Gastroesophageal sphincter (tissue), 4 donors: ENCODE measurements around the gene RAB13. TPM values are rescaled to one million over a fixed set of nuclear protein-coding genes. Genes with fewer than 3 reads are reported as not detected.

Experiments used
- ATAC-seq: fragments of 150-250 bp; one replicate; pipeline ENCODE4 v1.9.1; 2016; ENCODE audit warnings: mild to moderate bottlenecking, moderate library complexity
- H3K27ac ChIP-seq, 4 donors: fragments of 200-600 bp; sonication (generic) in 3 of 4; 1 replicate in 3 of 4; 2 replicates in 1 of 4; pipeline ENCODE4 v1.5.1; 2016 to 2019
- H3K27me3 ChIP-seq: fragments of 200-600 bp; sonication (generic); one replicate; pipeline ENCODE4 v1.5.1; 2019
- H3K36me3 ChIP-seq, 2 donors: fragments of 200-600 bp; sonication (generic); one replicate each; pipeline ENCODE4 v1.5.1; 2019; ENCODE audit warnings: control low read depth in 1 of 2
- H3K4me1 ChIP-seq, 3 donors: fragments of 200-600 bp; sonication (generic); 1 replicate in 2 of 3; 2 replicates in 1 of 3; pipeline ENCODE4 v1.5.1; 2016 to 2019; ENCODE audit warnings: control low read depth in 2 of 3
- H3K4me3 ChIP-seq, 2 donors: fragments of 200-600 bp; sonication (generic); one replicate each; pipeline ENCODE4 v1.5.1; 2019; ENCODE audit warnings: mild to moderate bottlenecking in 1 of 2, moderate library complexity in 1 of 2
- H3K9me3 ChIP-seq, 3 donors: fragments of 200-600 bp; sonication (generic); one replicate each; pipeline ENCODE4 v1.5.1; 2017 to 2019; ENCODE audit warnings: control low read depth in 2 of 3
- EP300 ChIP-seq: sonication (generic); formaldehyde crosslinking; IDR thresholded peaks from one replicate; pipeline ENCODE4 v1.6.1; 2017; ENCODE audit warnings: antibody characterized with exemption, mild to moderate bottlenecking
- POLR2A ChIP-seq, 2 donors: fragments of 450-650 bp; IDR thresholded peaks; one replicate each; pipeline ENCODE4 v1.6.1; 2017; ENCODE audit warnings: antibody characterized with exemption in 2 of 2, mild to moderate bottlenecking in 2 of 2, moderate library complexity in 1 of 2
- POLR2AphosphoS5 ChIP-seq: sonication (generic); formaldehyde crosslinking; IDR thresholded peaks from one replicate; pipeline ENCODE4 v1.6.1; 2017; ENCODE audit warnings: antibody characterized with exemption
- WGBS, 2 donors: methylation state at CpG; one replicate each; pipeline ENCODE4 v1.1.5; 2018; ENCODE audit warnings: low coverage in 1 of 2; 5-methylcytosine and 5-hydroxymethylcytosine counted together
- total RNA-seq, 4 donors: library from RNA; depleted of rRNA; stranded (reverse); fragments of >200 nt; gene quantifications; one replicate each; pipeline ENCODE4 v1.1.0, GENCODE V29; 2016
- TF ChIP-seq, protein P1 (sequence below), 4 experiments: fragments of 200-600 bp in 2 of 4; fragments of 450-650 bp in 2 of 4; sonication (generic) in 1 of 4; IDR thresholded peaks; one replicate each; pipeline ENCODE4 v1.5.1; 2017 to 2019; ENCODE audit warnings: antibody characterized with exemption in 4 of 4, mild to moderate bottlenecking in 2 of 4, moderate library complexity in 2 of 4

The RAB13 gene
- total RNA-seq, 4 donors from 2014 or later, result 43.6 to 50.7 (median 48.9) TPM

DNA sequence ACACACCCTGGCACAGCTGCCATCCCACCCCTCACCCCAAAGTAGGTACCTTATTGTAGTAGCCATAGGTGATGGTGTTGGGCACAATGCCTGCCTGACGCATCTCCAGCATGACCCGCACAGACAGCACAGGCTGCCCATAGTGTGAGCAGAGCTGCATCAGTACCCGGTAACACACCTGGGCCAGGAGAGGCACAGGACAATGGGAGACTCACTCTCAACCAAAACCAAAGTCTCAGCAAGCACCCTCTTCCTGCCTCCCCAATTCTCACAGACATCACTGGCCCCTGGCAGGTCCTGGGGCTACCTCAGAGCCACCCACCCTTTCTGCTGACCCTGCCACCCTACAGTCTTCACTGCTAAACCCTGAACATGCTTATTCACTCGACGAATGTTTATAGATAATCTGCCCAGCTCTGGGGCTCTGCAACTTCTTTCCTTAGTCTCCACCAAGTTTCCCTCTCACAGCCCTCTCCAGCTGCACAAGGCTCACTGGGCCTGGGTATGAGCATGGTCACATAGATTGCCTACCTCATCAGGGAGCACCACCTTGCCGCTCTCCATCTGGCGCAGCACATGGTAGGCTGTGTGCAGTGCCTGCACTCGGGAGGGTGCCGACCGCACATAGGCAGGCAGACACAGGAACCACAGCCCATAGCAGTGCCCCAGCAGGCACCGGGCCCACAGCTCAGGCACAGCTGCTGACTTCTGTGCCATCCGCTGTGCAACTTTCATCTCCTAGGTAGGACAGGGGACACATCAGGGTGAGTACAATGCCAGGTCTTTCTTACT lies 49.9 kb downstream of the RAB13 start:
- H3K4me3 ChIP-seq, result no peak overlapping the region
- WGBS, 2 donors, result 84 to 100% methylated on average over 2 to 3 of the region's 12 CpGs
- H3K27ac ChIP-seq, result no peak overlapping the region
- ATAC-seq, result no peak
- H3K27me3 ChIP-seq, result no peaks in the 10 kb centered on the region
- no peaks in the 10 kb centered on the region for H3K9me3 ChIP-seq
- no peaks in the 10 kb centered on the region for H3K4me1 ChIP-seq
- TF ChIP-seq, protein P1, sequence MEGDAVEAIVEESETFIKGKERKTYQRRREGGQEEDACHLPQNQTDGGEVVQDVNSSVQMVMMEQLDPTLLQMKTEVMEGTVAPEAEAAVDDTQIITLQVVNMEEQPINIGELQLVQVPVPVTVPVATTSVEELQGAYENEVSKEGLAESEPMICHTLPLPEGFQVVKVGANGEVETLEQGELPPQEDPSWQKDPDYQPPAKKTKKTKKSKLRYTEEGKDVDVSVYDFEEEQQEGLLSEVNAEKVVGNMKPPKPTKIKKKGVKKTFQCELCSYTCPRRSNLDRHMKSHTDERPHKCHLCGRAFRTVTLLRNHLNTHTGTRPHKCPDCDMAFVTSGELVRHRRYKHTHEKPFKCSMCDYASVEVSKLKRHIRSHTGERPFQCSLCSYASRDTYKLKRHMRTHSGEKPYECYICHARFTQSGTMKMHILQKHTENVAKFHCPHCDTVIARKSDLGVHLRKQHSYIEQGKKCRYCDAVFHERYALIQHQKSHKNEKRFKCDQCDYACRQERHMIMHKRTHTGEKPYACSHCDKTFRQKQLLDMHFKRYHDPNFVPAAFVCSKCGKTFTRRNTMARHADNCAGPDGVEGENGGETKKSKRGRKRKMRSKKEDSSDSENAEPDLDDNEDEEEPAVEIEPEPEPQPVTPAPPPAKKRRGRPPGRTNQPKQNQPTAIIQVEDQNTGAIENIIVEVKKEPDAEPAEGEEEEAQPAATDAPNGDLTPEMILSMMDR (IDR thresholded peaks at IDR 0.05), result no peak
- TF ChIP-seq POLR2AphosphoS5 (no peak), EP300 (no peak), POLR2A (IDR thresholded peaks at IDR 0.05) (no peak)
- H3K36me3 ChIP-seq, result peaks cover 0 to 100% of the 10 kb centered on the region in 2 donors

DNA sequence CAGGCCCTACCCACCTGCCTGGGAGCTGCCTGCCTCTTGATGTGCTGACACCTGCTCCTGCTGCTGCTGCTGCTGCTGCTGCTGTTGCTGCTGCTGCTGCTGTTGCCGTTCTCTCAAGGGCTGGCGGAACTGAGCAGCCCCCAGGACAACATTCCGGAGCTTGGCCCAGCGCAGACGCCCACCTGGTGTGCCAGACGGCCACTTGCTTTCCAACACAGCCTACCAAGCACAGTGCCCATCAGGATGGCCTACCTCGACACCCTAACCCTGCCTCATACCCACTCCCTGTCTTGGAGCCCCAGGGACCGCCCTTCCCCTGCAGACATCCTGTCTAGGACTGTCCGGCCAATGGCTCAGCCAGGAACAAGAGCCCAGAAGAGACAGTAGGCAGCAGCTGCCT lies 51.4 kb downstream of the RAB13 start:
- WGBS, 2 donors, result 80% methylated on average over 2 of the region's 9 CpGs; no CpG with 5 or more reads in 1 of the 2 donors
- no peak overlapping the region for H3K27ac ChIP-seq

DNA sequence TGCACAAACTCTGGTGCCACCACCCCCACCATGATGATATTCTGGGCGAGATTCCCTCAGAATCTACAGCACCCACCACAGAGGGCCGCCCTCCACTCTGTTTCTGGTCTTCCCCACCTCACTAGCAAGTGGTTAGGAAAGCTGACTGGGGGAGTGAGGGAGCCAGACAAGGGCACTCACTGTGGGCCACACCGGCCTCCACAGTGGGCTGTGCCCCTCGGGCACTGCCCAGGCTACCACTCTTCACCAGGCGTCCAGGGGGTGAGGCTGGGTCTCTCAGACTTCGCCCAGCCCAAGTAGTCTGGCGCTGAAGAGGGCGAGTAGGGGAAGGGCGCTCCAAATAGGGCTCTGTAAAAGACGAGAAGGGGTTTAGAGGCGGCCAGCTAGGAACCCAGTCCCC lies 52.2 kb downstream of the RAB13 start:
- H3K4me1 ChIP-seq, result peaks cover 0 to 2% (median 0%) of the 10 kb centered on the region in 3 donors
- TF ChIP-seq, protein P1 (IDR thresholded peaks at IDR 0.05), result no peak
- no peak for TF ChIP-seq EP300
- no peak for TF ChIP-seq POLR2A (IDR thresholded peaks at IDR 0.05)
- TF ChIP-seq POLR2AphosphoS5, result no peak
- H3K36me3 ChIP-seq, result peaks cover 0 to 99% of the 10 kb centered on the region in 2 donors
- 84 to 95% methylated on average over 4 to 6 of the region's 11 CpGs for WGBS, 2 donors
- H3K27me3 ChIP-seq, result no peaks in the 10 kb centered on the region
- no peak overlapping the region for H3K4me3 ChIP-seq
- no peaks in the 10 kb centered on the region for H3K9me3 ChIP-seq
- H3K27ac ChIP-seq, result no peak overlapping the region
- no peak for ATAC-seq

More for the DNA sequence above, 51.4 kb downstream of the RAB13 start:
- Histone ChIP-seq H3K27me3 (no peaks in the 10 kb centered on the region), H3K4me3 (no peak overlapping the region), H3K9me3 (no peaks in the 10 kb centered on the region), H3K4me1 (no peaks in the 10 kb centered on the region), H3K36me3 (peaks cover 0 to 100% of the 10 kb centered on the region in 2 donors)
- ATAC-seq, result no peak
- no peak for TF ChIP-seq POLR2AphosphoS5
- TF ChIP-seq, protein P1 (IDR thresholded peaks at IDR 0.05), result no peak
- TF ChIP-seq POLR2A (IDR thresholded peaks at IDR 0.05), result no peak
- TF ChIP-seq EP300, result no peak

DNA sequence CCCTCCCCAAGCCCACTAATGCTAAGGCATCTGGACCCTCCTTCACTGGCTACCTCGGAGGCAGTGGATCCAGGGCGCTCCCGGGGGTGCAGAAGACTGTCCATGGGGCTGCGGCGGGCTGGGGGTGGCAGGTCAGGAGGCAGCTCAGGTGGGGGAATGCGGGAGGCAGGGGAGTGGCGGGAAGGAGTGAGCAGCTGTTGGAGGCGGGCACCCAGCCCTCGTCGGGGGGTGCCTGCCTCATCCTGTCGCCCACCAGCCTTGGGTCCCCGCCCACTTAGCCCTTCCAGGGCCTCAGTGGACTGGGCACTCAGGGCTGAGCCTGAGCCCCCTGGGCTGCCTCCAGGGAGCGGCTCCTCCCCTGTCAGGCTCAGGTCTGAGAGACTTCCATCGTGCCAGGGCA lies 52.7 kb downstream of the RAB13 start:
- Histone ChIP-seq H3K36me3 (peaks cover 0 to 96% of the 10 kb centered on the region in 2 donors), H3K27ac (no peak overlapping the region), H3K9me3 (no peaks in the 10 kb centered on the region), H3K27me3 (no peaks in the 10 kb centered on the region), H3K4me1 (peaks cover 0 to 7% (median 0%) of the 10 kb centered on the region in 3 donors), H3K4me3 (no peak overlapping the region)
- TF ChIP-seq EP300, result no peak
- no peak for TF ChIP-seq POLR2AphosphoS5
- TF ChIP-seq, protein P1 (IDR thresholded peaks at IDR 0.05), result no peak
- TF ChIP-seq POLR2A (IDR thresholded peaks at IDR 0.05), result no peak
- ATAC-seq, result no peak
- 100% methylated on average over 1 to 2 of the region's 14 CpGs for WGBS, 2 donors
